GM12891 (cell line): ENCODE measurements around the gene ENAH.

Source experiments
- DNase-seq: peaks from one replicate; pipeline ENCODE4 v3.0.0; 2011; ENCODE audit warnings: low spot score; ENCODE audit not compliant: insufficient read length
- FAIRE-seq: peaks from 2 replicates; lab custom pipeline; 2011; peaks lifted over from hg19 to GRCh38; lab: Jason Lieb, UNC
- PAX5 ChIP-seq: IDR thresholded peaks from 2 replicates; pipeline ENCODE4 v1.6.1; 2011; ENCODE audit warnings: low read length, moderate library complexity, mild to moderate bottlenecking; ENCODE audit not compliant: insufficient read depth, severe bottlenecking
- POLR2A ChIP-seq: IDR thresholded peaks from 2 replicates; pipeline ENCODE4 v1.6.1; 2011; ENCODE audit warnings: low read depth, low read length, control low read depth
- POLR2AphosphoS5 ChIP-seq: IDR thresholded peaks from 2 replicates; pipeline ENCODE4 v1.6.1; 2011; ENCODE audit warnings: low read depth, low read length, control low read depth
- POU2F2 ChIP-seq: IDR thresholded peaks from 2 replicates; pipeline ENCODE4 v1.6.1; 2011; ENCODE audit warnings: low read depth, mild to moderate bottlenecking, control low read depth, low read length, moderate library complexity
- SPI1 ChIP-seq: IDR thresholded peaks from 2 replicates; pipeline ENCODE4 v1.6.1; 2011; ENCODE audit warnings: low read depth, low read length, control low read depth
- TAF1 ChIP-seq: IDR thresholded peaks from 2 replicates; pipeline ENCODE4 v1.6.1; 2011; ENCODE audit warnings: low read depth, low read length, control low read depth

Gene ENAH

GRCh38 chr1:225611537-225612223 is 41.2 kb downstream of the ENAH start:
- FAIRE-seq = no peak
- TF ChIP-seq TAF1 (no peak), POU2F2 (no peak), SPI1 (no peak), POLR2AphosphoS5 (no peak), POLR2A (no peak), PAX5 (no peak)
- no peak for DNase-seq

- FAIRE-seq (no peak), DNase-seq (no peak)
- TF ChIP-seq POLR2A (no peak), SPI1 (no peak), POU2F2 (no peak), PAX5 (no peak)
Observed at GRCh38 chr1:225610539-225610938, 42.4 kb downstream of the ENAH start.

- no peak for FAIRE-seq
- TF ChIP-seq POLR2A (no peak), POLR2AphosphoS5 (no peak), PAX5 (no peak)
- DNase-seq = no peak
Observed at GRCh38 chr1:225608014-225608796, 44.7 kb downstream of the ENAH start.

GRCh38 chr1:225607355-225607754 is 45.6 kb downstream of the ENAH start:
- DNase-seq = no peak
- no peak for FAIRE-seq
- TF ChIP-seq SPI1 (no peak), POLR2A (no peak), PAX5 (no peak), POLR2AphosphoS5 (no peak), TAF1 (no peak), POU2F2 (no peak)

- FAIRE-seq (no peak), DNase-seq (no peak)
- TF ChIP-seq POU2F2 = no peak
- TF ChIP-seq TAF1 = no peak
- no peak for TF ChIP-seq POLR2A
- TF ChIP-seq POLR2AphosphoS5 = no peak
- TF ChIP-seq SPI1 = no peak
- no peak for TF ChIP-seq PAX5
Observed at GRCh38 chr1:225603538-225604354, 49.2 kb downstream of the ENAH start.

GRCh38 chr1:225602590-225603206 is 50.2 kb downstream of the ENAH start:
- DNase-seq = no peak
- TF ChIP-seq SPI1 (no peak), TAF1 (no peak), POLR2A (no peak), POU2F2 (no peak), PAX5 (no peak), POLR2AphosphoS5 (no peak)
- FAIRE-seq = no peak

- no peak for DNase-seq
- no peak for FAIRE-seq
Observed at GRCh38 chr1:225601902-225602589, 50.9 kb downstream of the ENAH start.

GRCh38 chr1:225598847-225599246 is 54.1 kb downstream of the ENAH start:
- DNase-seq (no peak), FAIRE-seq (no peak)
- TF ChIP-seq PAX5 = no peak
- no peak for TF ChIP-seq TAF1
- TF ChIP-seq POLR2AphosphoS5 = no peak
- no peak for TF ChIP-seq POLR2A
- TF ChIP-seq SPI1 = no peak
- no peak for TF ChIP-seq POU2F2

More at GRCh38 chr1:225601902-225602589, 50.9 kb downstream of the ENAH start:
- no peak for TF ChIP-seq POLR2AphosphoS5
- TF ChIP-seq POLR2A = no peak
- TF ChIP-seq TAF1 = no peak
- TF ChIP-seq POU2F2 = no peak
- no peak for TF ChIP-seq SPI1
- no peak for TF ChIP-seq PAX5
